Erythroblast (primary cell): ENCODE results near the gene RMND1.

Source experiments
- GATA1 ChIP-seq: IDR thresholded peaks from 2 replicates; pipeline ENCODE4 v1.6.1; 2011; ENCODE audit warnings: low read depth, mild to moderate bottlenecking, control low read depth, low read length, moderate library complexity
- POLR2A ChIP-seq: IDR thresholded peaks from 2 replicates; pipeline ENCODE4 v1.6.1; 2011; ENCODE audit warnings: mild to moderate bottlenecking, low read length

DNA sequence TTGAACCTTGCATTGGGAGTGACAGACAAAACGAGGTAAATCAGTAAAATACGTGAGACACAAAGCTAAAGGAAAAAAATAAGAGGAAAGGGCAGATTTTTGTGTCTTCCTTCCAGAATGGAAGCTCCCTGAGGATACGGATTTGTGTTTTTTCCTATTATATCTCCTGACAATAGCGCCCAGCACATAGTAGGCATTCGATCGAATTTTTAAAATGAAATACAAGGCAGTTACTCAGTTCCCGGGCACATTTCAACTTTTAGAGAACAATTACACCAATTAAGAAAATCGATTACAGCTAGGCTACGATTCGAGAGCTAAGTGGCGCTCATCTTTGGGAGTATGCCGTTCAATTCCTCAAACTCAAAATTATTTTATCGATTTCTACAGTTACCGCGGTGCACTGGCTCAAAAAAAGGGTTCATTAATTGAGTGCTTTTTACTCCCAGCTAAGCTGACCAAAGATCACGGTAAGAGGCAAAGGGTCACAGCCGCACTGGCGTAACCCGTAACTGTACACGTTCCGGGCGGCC, 443 bp downstream of the RMND1 start:
- TF ChIP-seq POLR2A (no peak), GATA1 (no peak)
